NCI-H1930 (cell line): Measurements from ENCODE around the gene ABCF2.

Source experiments
- DNase-seq, 2 experiments: peaks; one replicate each; lab custom pipeline; 2025; lab: John Stamatoyannopoulos, UW

ABCF2 gene

GRCh38 chr7:151252961-151253711 lies 26.1 kb upstream of the ABCF2 start:
- DNase-seq, result no peak

DNA sequence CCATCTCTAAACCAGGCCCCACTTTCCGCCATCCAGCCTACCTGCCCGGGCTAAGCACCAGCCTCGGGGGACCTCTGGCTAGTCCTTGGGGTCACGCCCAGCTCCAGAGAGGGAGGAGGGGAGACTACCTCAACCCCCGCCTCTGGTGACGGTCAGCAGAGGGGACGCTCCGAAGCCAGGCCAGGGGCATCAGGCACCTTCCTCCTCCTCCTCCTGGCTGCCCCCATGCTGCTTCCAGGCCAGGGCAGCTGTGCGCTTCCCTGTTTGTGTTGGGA lies 25.5 kb upstream of the ABCF2 start:
- DNase-seq, result no peak

DNA sequence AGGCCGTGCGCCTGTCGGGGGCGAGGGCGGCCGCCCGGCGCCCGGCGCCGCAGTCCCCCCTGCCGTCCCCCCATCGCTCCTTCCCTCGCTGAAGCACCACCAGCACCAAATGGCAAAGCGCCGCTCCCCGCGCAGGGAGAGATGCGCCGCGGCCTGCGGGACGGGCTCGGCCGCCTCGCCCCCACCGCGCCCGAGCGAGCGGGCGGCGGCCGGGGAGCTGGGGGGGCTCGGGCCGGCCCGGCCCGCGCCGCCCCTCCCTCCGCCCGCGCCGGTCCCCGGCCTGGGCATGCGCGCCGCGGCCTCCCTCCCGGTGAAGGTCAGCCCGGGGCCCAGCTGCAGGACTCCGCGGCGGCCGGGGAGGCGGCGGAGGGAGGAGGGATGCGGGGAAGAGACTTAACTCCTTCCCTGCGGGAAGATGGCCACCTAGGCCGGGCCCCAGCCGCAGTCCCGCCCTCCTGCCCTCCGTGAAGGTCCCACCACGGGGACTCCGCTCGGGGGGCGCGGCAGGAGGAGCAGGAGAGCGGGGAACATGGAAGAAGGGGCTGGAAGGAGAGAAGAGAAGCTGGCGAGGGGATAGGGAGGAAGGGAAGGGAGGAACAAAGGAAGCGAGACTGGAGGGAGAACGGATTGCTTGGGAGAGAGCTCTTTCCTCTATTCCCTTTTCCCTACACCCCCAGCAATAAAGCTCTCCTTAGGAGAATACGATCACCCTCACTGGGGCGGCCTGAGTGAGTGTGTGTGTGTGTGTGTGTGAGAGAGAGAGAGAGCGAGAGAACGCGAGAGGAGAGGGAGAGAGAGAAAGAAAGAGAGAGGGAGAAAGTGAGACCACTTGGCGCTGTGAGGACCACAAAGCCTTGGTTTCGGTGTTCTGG lies 24.9 kb upstream of the ABCF2 start:
- peak; percentile 49 to 55 for DNase-seq

DNA sequence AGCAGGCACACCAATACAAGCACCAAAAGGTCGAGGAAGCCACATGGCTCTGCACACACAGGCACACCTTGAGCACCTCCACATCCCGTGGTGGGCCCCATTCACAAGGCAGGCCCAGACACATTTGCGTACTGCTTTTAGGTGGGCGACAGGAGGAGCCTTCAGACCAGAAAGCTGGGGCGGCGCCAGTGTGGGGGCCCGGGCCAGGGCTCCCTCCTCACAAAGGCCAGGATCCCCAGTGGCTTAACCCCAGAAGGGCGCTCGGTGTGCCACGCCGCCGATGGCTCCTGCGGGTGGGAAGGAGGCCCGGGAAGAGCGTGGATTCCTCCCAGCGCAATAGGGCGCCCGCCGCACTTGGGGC lies 24.3 kb upstream of the ABCF2 start:
- DNase-seq, result no peak

DNA sequence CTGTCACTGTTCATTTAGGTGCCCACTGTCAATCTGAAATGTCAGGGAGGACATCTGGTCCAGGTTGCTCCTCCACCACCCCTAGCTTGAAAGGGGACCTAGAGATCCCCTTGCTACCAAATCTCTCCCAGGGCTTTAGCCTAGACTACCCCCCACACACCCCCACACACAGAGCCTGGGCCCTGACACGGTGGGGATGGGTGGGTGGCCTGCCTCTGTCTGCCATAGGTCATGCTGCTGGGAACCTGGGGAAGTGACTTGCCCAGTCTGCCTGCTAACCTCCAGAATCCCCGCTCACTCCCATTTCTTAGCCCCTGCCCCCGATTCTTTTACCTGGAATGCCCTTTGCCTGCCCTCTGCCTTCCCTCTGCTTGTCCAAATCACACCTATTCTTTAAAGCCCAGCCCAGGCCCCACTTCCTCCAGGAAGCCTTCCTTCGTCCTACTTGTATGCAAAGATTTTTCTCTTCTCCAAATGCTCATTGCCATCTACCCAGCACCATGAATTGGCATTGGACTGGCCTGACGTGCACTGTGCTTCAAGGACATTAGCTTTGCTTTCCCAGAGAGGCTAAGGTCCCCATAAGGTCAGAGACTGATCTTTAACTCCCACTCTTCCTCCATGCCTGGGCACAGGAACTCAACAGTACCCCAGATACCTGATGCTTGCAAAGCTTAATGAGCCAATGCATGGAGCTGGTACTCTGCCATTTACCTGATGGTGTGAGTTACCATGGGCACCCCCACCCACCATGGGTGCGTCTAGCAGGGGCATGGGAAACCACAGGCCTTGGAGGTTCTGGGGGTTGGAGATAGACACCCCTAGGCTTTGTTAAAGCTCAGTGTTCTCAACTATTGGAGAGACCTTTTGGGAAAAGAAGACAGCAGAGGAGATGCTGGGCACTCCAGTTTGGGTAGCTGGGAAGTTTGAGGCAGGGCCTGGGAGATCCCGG lies 23.5 kb upstream of the ABCF2 start:
- no peak for DNase-seq

GRCh38 chr7:151249732-151250072 lies 22.7 kb upstream of the ABCF2 start:
- DNase-seq, result no peak

DNA sequence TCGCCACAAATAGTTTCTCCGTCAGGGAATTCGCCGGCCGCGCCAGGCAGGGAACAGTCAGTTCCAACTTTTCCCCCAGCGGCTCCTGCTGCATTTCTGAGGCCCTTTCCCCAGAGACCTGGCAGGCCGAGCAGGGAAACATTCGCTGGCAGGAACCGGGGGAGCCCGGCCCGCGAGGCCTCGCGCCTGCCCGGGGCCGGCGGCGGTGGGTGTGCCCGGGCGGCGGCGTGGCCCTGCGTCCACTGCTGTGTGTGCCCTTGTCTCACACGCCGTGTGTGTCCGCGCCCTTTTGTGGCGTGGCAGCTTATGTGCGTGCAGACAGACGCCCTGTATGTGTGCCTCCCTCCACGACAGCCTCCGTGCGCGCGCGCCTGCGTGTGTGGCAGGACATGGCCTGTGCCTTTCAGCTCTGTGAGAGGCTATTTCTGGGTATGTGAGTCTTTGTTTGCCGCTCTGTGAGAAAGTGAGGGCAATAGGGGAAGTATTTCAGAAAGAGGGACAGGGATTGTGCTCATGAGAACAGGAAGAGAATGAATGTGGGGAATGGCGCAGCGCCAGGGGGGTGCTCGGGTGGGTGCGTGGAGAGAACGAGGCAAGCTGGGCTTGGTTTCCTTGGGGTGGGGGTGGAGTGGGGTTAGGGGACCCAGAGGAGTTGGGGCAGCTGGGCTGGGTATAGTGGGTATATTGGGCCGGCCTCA lies 22.2 kb upstream of the ABCF2 start:
- DNase-seq, result no peak

DNA sequence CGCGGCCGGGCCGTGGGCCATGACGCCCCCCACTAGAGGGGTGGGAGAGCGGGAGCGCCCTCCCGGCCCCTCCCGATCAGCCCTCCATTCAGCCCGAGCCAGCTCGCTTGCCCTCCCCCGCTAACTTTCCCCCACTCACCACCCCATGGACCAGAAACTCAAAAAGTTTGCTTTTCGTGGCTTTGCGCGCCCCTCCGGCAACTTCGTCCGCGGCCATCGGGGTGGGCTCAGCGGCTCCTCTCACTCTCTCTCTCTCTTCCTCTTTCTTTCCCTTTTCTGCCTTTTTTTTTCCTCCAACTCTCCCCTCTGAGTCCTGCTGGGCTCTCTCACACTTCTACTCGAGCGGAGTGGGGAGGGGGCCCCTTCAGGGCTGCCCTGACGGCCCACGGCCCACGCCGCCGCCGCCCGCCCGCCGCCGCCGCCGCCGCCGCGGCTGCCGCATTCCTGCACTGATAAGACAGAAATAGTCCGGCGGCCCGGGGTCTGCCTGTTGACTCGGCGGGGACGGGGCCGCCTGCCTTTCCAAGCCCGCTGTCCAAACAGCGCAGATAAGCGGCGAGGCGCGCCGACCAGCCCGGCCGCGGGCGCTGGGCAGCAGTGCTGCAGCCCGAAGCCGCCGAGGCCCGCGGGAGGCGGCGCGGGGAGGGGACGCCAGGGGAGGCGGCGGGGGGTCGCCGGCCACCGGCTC lies 21.5 kb upstream of the ABCF2 start, which contains the start of gene SMARCD3:
SMARCD3 (minus strand) TSS at position 349 of the 688 bp plus-strand sequence; CDS start at position 217, 132 bp downstream.
- peak in 1 of 2 experiments; percentile 46 for DNase-seq

GRCh38 chr7:151247611-151248345 lies 20.8 kb upstream of the ABCF2 start:
- DNase-seq, result no peak

GRCh38 chr7:151246851-151247580 lies 20.0 kb upstream of the ABCF2 start:
- DNase-seq, result no peak

DNA sequence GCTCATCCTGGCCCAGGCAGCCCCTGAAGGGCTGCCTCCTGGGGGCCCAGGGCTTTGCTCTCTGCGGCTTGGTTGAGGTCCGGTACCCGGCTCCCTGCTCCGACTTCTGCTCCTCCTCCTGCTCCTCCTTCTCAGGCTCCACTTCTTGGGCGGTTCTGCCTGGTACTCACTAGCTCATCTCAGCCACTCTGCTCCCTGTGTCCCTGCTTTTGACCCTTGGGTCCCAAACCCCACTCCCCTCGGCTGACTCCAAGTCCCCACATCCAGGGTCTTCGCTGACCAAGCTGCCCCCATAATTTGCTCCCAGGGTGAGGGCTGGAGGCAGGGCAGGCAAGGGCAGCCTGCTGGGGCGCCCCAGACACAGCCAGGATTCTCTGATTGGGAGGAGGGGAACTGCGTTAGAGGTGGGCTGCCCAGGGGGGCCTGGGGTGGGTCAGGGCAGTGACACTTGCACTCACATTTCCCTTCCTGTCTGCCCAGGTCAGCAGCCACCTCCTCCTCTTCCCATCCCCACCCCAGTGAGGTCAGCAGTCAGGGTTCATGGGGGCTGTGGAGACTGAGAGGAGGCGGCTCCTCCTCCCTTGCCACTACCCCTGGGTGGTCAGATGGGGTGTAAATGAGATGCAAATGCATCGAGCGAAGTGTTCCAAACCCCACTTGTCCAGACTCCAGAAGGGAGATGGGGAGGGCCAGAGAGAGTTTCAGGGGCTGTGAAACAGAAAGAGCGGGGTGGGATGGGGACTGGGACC lies 19.3 kb upstream of the ABCF2 start:
- DNase-seq, result no peak

DNA sequence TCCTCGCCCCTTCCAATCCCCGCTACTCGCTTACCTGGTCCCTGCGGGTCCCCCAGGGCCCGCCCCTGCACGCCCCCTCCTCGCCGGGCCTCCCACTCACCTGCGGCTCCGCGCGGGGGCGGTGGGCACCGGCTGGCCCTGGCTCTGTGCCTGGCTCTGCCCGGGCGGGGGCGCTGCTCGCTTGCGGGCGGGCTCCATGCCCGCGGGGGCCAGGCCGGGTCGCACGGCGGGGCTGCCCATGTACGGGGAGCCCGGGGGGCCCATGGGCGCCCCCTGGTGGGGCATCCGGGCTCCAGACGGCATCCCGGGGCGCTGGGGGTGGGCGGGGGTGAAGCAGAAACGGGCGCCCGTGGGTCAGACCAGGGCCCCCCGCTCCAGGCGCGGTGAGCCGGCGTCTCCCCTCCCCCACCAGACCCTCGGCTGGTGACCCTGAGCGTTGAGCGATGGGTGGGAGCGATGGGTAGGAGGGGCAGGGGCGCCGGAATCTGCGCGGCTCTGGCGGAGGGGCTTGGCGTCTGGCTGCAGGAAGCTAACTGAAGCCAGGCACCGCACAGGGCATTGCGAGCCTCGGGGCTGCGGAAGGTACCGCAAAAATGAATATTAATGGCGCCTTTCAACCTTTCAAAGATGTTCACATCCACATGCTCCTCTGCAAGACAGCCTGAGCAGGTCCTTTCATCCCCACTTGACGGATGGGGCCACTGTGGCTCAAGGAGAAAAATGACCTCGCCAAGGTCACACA lies 18.5 kb upstream of the ABCF2 start:
- DNase-seq, result peak; percentile 56 to 88

GRCh38 chr7:151244841-151245346 lies 17.9 kb upstream of the ABCF2 start:
- peak in 1 of 2 experiments; percentile 28 for DNase-seq

GRCh38 chr7:151244196-151244840 lies 17.3 kb upstream of the ABCF2 start:
- peak; percentile 24 to 48 for DNase-seq

- DNase-seq, result no peak
Measured at GRCh38 chr7:151243408-151244195, 16.6 kb upstream of the ABCF2 start.

DNA sequence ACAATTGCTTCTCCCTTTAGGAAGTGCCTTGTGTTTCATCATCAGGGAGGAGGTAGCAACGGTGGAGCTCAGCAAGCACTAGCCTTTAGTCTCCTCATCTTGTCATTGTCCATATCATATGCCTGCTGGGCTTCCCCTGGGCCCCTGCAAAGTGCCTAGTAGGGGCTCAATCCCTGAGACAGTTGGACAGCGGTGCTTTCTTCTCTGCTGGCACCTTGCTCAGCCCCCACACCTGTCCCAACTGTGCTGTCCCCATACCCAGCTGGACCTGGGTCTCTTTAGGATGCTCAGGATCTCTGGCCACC lies 16.0 kb upstream of the ABCF2 start:
- no peak for DNase-seq
